ENCODE measurements around the gene CITED4. TPM values are rescaled to one million over a fixed set of nuclear protein-coding genes. Genes with fewer than 3 reads are reported as not detected.

CITED4 gene
- total and polyA plus RNA-seq, 10 of the 15 experiments (the other 5 are each of a cell fraction or from before 2014, with no cell fraction given): 0.13 to 0.64 (median 0.26) TPM; not detected in 6

DNA sequence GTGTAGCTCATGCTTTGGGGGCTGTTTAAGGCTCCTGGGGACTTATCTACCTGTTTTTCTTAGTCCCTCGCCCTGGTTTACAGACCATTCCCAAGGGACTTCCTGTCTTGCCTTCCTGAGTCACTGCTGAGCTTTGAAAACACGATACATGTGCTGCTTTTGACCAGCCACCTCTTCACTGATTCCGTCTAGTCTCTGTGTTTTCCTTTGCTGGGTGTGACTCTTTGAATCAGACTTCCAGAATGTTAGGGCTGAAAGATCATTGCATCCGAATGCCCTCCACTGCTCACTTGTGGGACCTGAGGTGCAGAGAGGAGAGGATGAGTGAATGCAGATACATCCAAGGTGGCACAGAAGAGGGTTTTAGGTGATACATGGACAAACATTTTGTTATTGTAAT, 35.4 kb upstream of the CITED4 start:
- CTCF ChIA-PET: interaction anchor here (1.0 kb wide), 2 partner anchors 35 to 50 kb away, joined by 3 read pairs; partner anchors contain the start of gene CITED4
- H3K27me3 ChIP-seq (replicated peaks in 1 of 2; ENCODE audit: control insufficient read depth in 2 of 2, insufficient read depth in 2 of 2, low read length in 1 of 2): no peaks in the 10 kb centered on the region
- SMC1A ChIA-PET (ENCODE audit: uncharacterized antibody, unreplicated experiment): interaction anchor here (0.9 kb wide), 1 partner anchor 21 kb away, joined by 3 read pairs; no protein-coding TSS in a partner anchor
- H3K4me1 ChIP-seq (ENCODE audit: control insufficient read depth, insufficient read depth, low read length): peaks cover 4% of the 10 kb centered on the region; the same call in 1 of the 2 replicates
- H3K36me3 ChIP-seq (ENCODE audit: control insufficient read depth in 2 of 2, insufficient read depth in 2 of 2, low read length in 1 of 2): no peaks in the 10 kb centered on the region
- H2AFZ ChIP-seq (ENCODE audit: control insufficient read depth, low read depth, low read length): 0 out of 2 replicates have a peak overlapping the region, but pooled peaks have one; percentile 29
- no TSS peak for BruUV-seq (replicated peaks)
- ATAC-seq (no peak), DNase-seq (ENCODE audit: low read depth, low spot score) (no peak), FAIRE-seq (no peak)
- TF ChIP-seq ZNF274 (IDR thresholded peaks at IDR 0.05; ENCODE audit: insufficient read depth, insufficient read length): no peak
- TF ChIP-seq, protein P1, sequence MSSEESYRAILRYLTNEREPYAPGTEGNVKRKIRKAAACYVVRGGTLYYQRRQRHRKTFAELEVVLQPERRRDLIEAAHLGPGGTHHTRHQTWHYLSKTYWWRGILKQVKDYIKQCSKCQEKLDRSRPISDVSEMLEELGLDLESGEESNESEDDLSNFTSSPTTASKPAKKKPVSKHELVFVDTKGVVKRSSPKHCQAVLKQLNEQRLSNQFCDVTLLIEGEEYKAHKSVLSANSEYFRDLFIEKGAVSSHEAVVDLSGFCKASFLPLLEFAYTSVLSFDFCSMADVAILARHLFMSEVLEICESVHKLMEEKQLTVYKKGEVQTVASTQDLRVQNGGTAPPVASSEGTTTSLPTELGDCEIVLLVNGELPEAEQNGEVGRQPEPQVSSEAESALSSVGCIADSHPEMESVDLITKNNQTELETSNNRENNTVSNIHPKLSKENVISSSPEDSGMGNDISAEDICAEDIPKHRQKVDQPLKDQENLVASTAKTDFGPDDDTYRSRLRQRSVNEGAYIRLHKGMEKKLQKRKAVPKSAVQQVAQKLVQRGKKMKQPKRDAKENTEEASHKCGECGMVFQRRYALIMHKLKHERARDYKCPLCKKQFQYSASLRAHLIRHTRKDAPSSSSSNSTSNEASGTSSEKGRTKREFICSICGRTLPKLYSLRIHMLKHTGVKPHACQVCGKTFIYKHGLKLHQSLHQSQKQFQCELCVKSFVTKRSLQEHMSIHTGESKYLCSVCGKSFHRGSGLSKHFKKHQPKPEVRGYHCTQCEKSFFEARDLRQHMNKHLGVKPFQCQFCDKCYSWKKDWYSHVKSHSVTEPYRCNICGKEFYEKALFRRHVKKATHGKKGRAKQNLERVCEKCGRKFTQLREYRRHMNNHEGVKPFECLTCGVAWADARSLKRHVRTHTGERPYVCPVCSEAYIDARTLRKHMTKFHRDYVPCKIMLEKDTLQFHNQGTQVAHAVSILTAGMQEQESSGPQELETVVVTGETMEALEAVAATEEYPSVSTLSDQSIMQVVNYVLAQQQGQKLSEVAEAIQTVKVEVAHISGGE (CRISPR knock-in tag; IDR thresholded peaks at IDR 0.05): no peak
- TF ChIP-seq, protein P2, sequence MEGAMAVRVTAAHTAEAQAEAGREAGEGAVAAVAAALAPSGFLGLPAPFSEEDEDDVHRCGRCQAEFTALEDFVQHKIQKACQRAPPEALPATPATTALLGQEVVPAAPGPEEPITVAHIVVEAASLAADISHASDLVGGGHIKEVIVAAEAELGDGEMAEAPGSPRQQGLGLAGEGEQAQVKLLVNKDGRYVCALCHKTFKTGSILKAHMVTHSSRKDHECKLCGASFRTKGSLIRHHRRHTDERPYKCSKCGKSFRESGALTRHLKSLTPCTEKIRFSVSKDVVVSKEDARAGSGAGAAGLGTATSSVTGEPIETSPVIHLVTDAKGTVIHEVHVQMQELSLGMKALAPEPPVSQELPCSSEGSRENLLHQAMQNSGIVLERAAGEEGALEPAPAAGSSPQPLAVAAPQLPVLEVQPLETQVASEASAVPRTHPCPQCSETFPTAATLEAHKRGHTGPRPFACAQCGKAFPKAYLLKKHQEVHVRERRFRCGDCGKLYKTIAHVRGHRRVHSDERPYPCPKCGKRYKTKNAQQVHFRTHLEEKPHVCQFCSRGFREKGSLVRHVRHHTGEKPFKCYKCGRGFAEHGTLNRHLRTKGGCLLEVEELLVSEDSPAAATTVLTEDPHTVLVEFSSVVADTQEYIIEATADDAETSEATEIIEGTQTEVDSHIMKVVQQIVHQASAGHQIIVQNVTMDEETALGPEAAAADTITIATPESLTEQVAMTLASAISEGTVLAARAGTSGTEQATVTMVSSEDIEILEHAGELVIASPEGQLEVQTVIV (IDR thresholded peaks at IDR 0.05; ENCODE audit: borderline replicate concordance, partially characterized antibody): no peak
- TF ChIP-seq, protein P3, sequence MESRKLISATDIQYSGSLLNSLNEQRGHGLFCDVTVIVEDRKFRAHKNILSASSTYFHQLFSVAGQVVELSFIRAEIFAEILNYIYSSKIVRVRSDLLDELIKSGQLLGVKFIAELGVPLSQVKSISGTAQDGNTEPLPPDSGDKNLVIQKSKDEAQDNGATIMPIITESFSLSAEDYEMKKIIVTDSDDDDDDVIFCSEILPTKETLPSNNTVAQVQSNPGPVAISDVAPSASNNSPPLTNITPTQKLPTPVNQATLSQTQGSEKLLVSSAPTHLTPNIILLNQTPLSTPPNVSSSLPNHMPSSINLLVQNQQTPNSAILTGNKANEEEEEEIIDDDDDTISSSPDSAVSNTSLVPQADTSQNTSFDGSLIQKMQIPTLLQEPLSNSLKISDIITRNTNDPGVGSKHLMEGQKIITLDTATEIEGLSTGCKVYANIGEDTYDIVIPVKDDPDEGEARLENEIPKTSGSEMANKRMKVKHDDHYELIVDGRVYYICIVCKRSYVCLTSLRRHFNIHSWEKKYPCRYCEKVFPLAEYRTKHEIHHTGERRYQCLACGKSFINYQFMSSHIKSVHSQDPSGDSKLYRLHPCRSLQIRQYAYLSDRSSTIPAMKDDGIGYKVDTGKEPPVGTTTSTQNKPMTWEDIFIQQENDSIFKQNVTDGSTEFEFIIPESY (IDR thresholded peaks at IDR 0.05): no peak
- H3K4me3 ChIP-seq: no peak overlapping the region
- POLR2A ChIA-PET: interaction anchor here (1.1 to 1.3 kb wide), 2 partner anchors 20 to 35 kb away, joined by 3 to 4 read pairs; partner anchors contain the start of gene CITED4
- H3K79me2 ChIP-seq (ENCODE audit: control insufficient read depth, insufficient read depth, low read length): no peaks in the 10 kb centered on the region
- intact Hi-C loops (cut with micrococcal nuclease; ENCODE audit: unreplicated experiment) (no loop called here), in situ Hi-C loops (cut with MboI) (no loop called here)
- no peak overlapping the region for H3K9ac ChIP-seq (ENCODE audit: control insufficient read depth, insufficient read depth, low read length)
- H3K9me3 ChIP-seq (replicated peaks; ENCODE audit: control insufficient read depth, insufficient read depth, low read length): peaks cover 13% of the 10 kb centered on the region; the same call in 2 of the 3 replicates
- RAD21 ChIA-PET (ENCODE audit: unreplicated experiment): interaction anchor here (1.5 kb wide), 1 partner anchor 10 kb away, joined by 4 read pairs; no protein-coding TSS in a partner anchor
- no peaks in the 10 kb centered on the region for H4K20me1 ChIP-seq (ENCODE audit: control insufficient read depth, insufficient read depth)
- H3K27ac ChIP-seq (ENCODE audit: control insufficient read depth, insufficient read depth): no peak overlapping the region
- H3K4me2 ChIP-seq (ENCODE audit: control insufficient read depth, insufficient read depth): no peak overlapping the region
- 15% methylated on average over 4 of the region's 4 CpGs for WGBS (ENCODE audit: insufficient coverage, insufficient replicate concordance, low lambda C conversion rate, missing lambda C conversion rate)

All from GM12878 (cell line).